Thoracic aorta (tissue), 2 donors: Measurements from ENCODE around the gene TEX2. TPM values are rescaled to one million over a fixed set of nuclear protein-coding genes. Genes with fewer than 3 reads are reported as not detected.

Experiments
- ATAC-seq: fragments of 150-250 bp; one replicate; pipeline ENCODE4 v1.8.0; 2017; ENCODE audit warnings: low read depth; ENCODE audit not compliant: insufficient number of reproducible peaks, low FRiP score
- DNase-seq: peaks from one replicate; pipeline ENCODE4 v3.0.0-alpha.2; 2020; ENCODE audit warnings: low spot score
- H3K27ac ChIP-seq, 2 donors: fragments of 200-600 bp; sonication (generic); 1 replicate in 1 of 2; 2 replicates in 1 of 2; pipeline ENCODE4 v1.5.1; 2016; ENCODE audit warnings: mild to moderate bottlenecking in 2 of 2, moderate library complexity in 2 of 2
- H3K27me3 ChIP-seq: fragments of 200-600 bp; sonication (generic); replicated peaks from 2 replicates; pipeline ENCODE4 v1.6.0; 2016; ENCODE audit warnings: mild to moderate bottlenecking; ENCODE audit not compliant: insufficient read depth
- H3K36me3 ChIP-seq: fragments of 200-600 bp; sonication (generic); one replicate; pipeline ENCODE4 v1.5.1; 2016
- H3K4me1 ChIP-seq, 2 donors: fragments of 200-600 bp; sonication (generic); 1 replicate in 1 of 2; 2 replicates in 1 of 2; pipeline versions ENCODE4 v1.5.1 to v1.6.0; 2016; ENCODE audit warnings: low read depth in 2 of 2, mild to moderate bottlenecking in 1 of 2; ENCODE audit not compliant: control insufficient read depth in 1 of 2
- H3K4me3 ChIP-seq: fragments of 200-600 bp; sonication (generic); 2 replicates; pipeline ENCODE4 v1.5.1; 2016; ENCODE audit warnings: mild to moderate bottlenecking
- H3K9me3 ChIP-seq: fragments of 200-600 bp; sonication (generic); 2 replicates; pipeline ENCODE4 v1.5.1; 2016
- CTCF ChIP-seq: fragments of 200-600 bp; sonication (generic); IDR thresholded peaks from one replicate; pipeline ENCODE4 v1.5.1; 2019; ENCODE audit warnings: antibody characterized with exemption
- total RNA-seq, 2 donors: library from RNA; depleted of rRNA; stranded (reverse); fragments of >200 nt; gene quantifications; one replicate each; pipeline versions ENCODE4 v1.1.0 to v1.2.3, GENCODE V29; 2016

The TEX2 gene
- total RNA-seq, 2 donors from 2014 or later, result 27.5 to 70.7 TPM

- DNase-seq, result no peak
Measured at GRCh38 chr17:64153565-64154312, 109.3 kb downstream of the TEX2 start.

GRCh38 chr17:64152428-64153125, 110.5 kb downstream of the TEX2 start:
- no peaks in the 10 kb centered on the region for H3K27me3 ChIP-seq
- no peak for TF ChIP-seq CTCF
- no peak for DNase-seq
- peak overlapping the region; percentile 24 to 62 for H3K27ac ChIP-seq
- peaks cover 24 to 84% of the 10 kb centered on the region in 2 donors for H3K4me1 ChIP-seq
- no peak for ATAC-seq
- no peaks in the 10 kb centered on the region for H3K36me3 ChIP-seq
- H3K9me3 ChIP-seq, result no peaks in the 10 kb centered on the region
- no peak overlapping the region for H3K4me3 ChIP-seq

More at GRCh38 chr17:64153565-64154312, 109.3 kb downstream of the TEX2 start:
- ATAC-seq, result no peak
- TF ChIP-seq CTCF, result no peak
- H3K9me3 ChIP-seq, result no peaks in the 10 kb centered on the region
- peaks cover 24 to 73% of the 10 kb centered on the region in 2 donors for H3K4me1 ChIP-seq
- no peak overlapping the region for H3K4me3 ChIP-seq
- peak overlapping the region; percentile 19 to 24 for H3K27ac ChIP-seq
- H3K27me3 ChIP-seq, result no peaks in the 10 kb centered on the region
- H3K36me3 ChIP-seq, result no peaks in the 10 kb centered on the region

- no peaks in the 10 kb centered on the region for H3K9me3 ChIP-seq
- DNase-seq, result no peak
- no peak for TF ChIP-seq CTCF
- no peak overlapping the region for H3K4me3 ChIP-seq
- H3K27me3 ChIP-seq, result no peaks in the 10 kb centered on the region
- ATAC-seq, result no peak
- peak overlapping the region; percentile 18 to 55 for H3K27ac ChIP-seq
- H3K36me3 ChIP-seq, result no peaks in the 10 kb centered on the region
- peaks cover 20 to 85% of the 10 kb centered on the region in 2 donors for H3K4me1 ChIP-seq
Measured at GRCh38 chr17:64151016-64151368, 112.1 kb downstream of the TEX2 start.

GRCh38 chr17:64150237-64151015, 112.6 kb downstream of the TEX2 start:
- H3K27ac ChIP-seq, result peak overlapping the region; percentile 22 to 55
- DNase-seq, result no peak
- no peak for TF ChIP-seq CTCF
- H3K4me3 ChIP-seq, result no peak overlapping the region
- no peak for ATAC-seq
- H3K36me3 ChIP-seq, result no peaks in the 10 kb centered on the region
- H3K9me3 ChIP-seq, result no peaks in the 10 kb centered on the region
- H3K4me1 ChIP-seq, result peaks cover 14 to 80% of the 10 kb centered on the region in 2 donors
- no peaks in the 10 kb centered on the region for H3K27me3 ChIP-seq

- Histone ChIP-seq H3K9me3 (no peaks in the 10 kb centered on the region), H3K27ac (no peak overlapping the region), H3K36me3 (no peaks in the 10 kb centered on the region), H3K4me3 (no peak overlapping the region), H3K27me3 (no peaks in the 10 kb centered on the region), H3K4me1 (peaks cover 11 to 71% of the 10 kb centered on the region in 2 donors)
- DNase-seq (no peak), ATAC-seq (no peak)
- TF ChIP-seq CTCF, result no peak
Measured at GRCh38 chr17:64149196-64149595, 113.9 kb downstream of the TEX2 start.
